Measurements from ENCODE around the gene MAN2A2.

The MAN2A2 gene

GRCh38 chr15:90883976-90884718 lies 19.0 kb upstream of the MAN2A2 start, which contains the start of gene FES:
TSS of gene FES (plus strand) at chr15:90884504. CDS start at chr15:90885046, 542 bp downstream.
- peaks cover 23% of the 10 kb centered on the region for H3K36me3 ChIP-seq (replicated peaks)
- H3K4me1 ChIP-seq = peaks cover 14% of the 10 kb centered on the region
- in situ Hi-C loops (cut with MboI; ENCODE audit: low sequenced_read_pairs) = loop anchor here (10.0 to 25.0 kb wide), 2 partner anchors 397 to 559 kb away; no protein-coding TSS in a partner anchor
- no peaks in the 10 kb centered on the region for H3K9me3 ChIP-seq
- DNase-seq (ENCODE audit: low spot score in 2 of 2) = peak in 1 of 2 experiments; percentile 56
- no peaks in the 10 kb centered on the region for H3K27me3 ChIP-seq (ENCODE audit: low read depth)
- peak within 1 kb of the TSS; percentile 27 for H3K4me3 ChIP-seq

GRCh38 chr15:90884719-90885431 lies 18.2 kb upstream of the MAN2A2 start:
- DNase-seq (ENCODE audit: low spot score in 2 of 2) = no peak
- H3K4me1 ChIP-seq = peaks cover 14% of the 10 kb centered on the region
- in situ Hi-C loops (cut with MboI; ENCODE audit: low sequenced_read_pairs) = loop anchor here (5.0 to 25.0 kb wide), 3 partner anchors 238 to 560 kb away; no protein-coding TSS in a partner anchor
- H3K9me3 ChIP-seq = no peaks in the 10 kb centered on the region
- H3K4me3 ChIP-seq = peak overlapping the region; percentile 27
- H3K36me3 ChIP-seq (replicated peaks) = peaks cover 16% of the 10 kb centered on the region
- H3K27me3 ChIP-seq (ENCODE audit: low read depth) = no peaks in the 10 kb centered on the region

DNA sequence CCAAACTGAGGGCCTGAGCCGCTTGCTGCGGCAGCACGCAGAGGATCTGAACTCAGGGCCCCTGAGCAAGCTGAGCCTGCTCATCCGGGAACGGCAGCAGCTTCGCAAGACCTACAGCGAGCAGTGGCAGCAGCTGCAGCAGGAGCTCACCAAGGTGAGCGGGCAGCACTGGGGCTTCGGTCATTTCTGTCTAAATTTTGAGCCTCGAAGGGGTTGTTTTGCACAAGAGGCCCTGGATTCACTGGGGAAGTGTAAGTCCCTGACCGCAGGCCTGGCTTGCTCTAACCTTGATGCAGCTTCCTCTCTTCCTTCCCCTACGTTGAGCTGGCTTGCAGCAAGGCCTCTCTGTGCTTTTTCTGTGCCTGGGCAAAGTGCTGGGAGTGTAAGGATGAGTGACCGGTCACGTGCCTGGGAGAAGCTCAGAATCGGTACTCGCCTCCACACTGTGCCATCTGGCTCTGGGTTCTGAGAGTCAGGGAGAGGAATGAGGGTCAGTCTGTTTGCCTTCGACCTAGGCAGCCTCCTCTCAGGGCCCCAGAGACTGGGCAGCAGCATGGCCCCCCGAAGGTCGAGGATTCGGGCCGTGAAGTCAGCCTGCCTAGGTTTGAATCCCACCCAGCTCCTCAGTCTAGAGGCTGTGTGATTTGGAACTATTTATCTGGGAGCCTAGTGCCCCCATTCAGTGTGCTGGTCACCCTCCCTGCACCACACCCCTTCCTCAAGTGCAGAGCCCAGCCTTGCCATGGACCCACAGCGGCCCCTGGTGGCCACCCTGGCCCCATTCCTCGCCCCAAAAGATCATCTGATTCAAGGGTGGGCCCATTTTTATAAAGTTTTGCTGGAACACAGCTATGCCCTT lies 17.4 kb upstream of the MAN2A2 start:
- peaks cover 14% of the 10 kb centered on the region for H3K4me1 ChIP-seq
- peaks cover 11% of the 10 kb centered on the region for H3K36me3 ChIP-seq (replicated peaks)
- in situ Hi-C loops (cut with MboI; ENCODE audit: low sequenced_read_pairs) = loop anchor here (5.0 to 25.0 kb wide), 3 partner anchors 238 to 561 kb away; no protein-coding TSS in a partner anchor
- H3K4me3 ChIP-seq = no peak overlapping the region
- H3K9me3 ChIP-seq = no peaks in the 10 kb centered on the region
- DNase-seq (ENCODE audit: low spot score in 2 of 2) = peak; percentile 70 to 93
- no peaks in the 10 kb centered on the region for H3K27me3 ChIP-seq (ENCODE audit: low read depth)

- peaks cover 8% of the 10 kb centered on the region for H3K36me3 ChIP-seq (replicated peaks)
- no peaks in the 10 kb centered on the region for H3K9me3 ChIP-seq
- no peaks in the 10 kb centered on the region for H3K27me3 ChIP-seq (ENCODE audit: low read depth)
- peaks cover 14% of the 10 kb centered on the region for H3K4me1 ChIP-seq
- H3K4me3 ChIP-seq = no peak overlapping the region
- in situ Hi-C loops (cut with MboI; ENCODE audit: low sequenced_read_pairs) = loop anchor here (5.0 to 25.0 kb wide), 3 partner anchors 239 to 561 kb away; no protein-coding TSS in a partner anchor
- DNase-seq (ENCODE audit: low spot score in 2 of 2) = no peak
Measured at GRCh38 chr15:90886291-90886614, 16.8 kb upstream of the MAN2A2 start.

- no peaks in the 10 kb centered on the region for H3K9me3 ChIP-seq
- 0 out of 2 replicates have a peak, but pooled peaks cover 4% of the 10 kb centered on the region for H3K36me3 ChIP-seq (replicated peaks)
- in situ Hi-C loops (cut with MboI; ENCODE audit: low sequenced_read_pairs) = loop anchor here (5.0 to 25.0 kb wide), 3 partner anchors 240 to 562 kb away; no protein-coding TSS in a partner anchor
- no peaks in the 10 kb centered on the region for H3K27me3 ChIP-seq (ENCODE audit: low read depth)
- no peak for DNase-seq (ENCODE audit: low spot score in 2 of 2)
- H3K4me1 ChIP-seq = peaks cover 14% of the 10 kb centered on the region
- H3K4me3 ChIP-seq = no peak overlapping the region
Measured at GRCh38 chr15:90887037-90887481, 16.0 kb upstream of the MAN2A2 start.

DNA sequence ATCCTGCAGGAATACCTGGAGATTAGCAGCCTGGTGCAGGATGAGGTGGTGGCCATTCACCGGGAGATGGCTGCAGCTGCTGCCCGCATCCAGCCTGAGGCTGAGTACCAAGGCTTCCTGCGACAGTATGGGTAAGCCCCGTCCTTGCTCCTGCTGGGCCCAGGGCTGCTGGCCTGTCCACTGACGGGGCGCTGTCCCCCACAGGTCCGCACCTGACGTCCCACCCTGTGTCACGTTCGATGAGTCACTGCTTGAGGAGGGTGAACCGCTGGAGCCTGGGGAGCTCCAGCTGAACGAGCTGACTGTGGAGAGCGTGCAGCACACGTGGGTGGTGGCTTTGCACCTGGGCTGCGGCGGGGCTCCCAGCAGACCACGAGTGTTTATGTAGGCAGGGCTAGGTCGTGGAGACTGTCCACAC lies 13.8 kb upstream of the MAN2A2 start:
- peaks cover 5% of the 10 kb centered on the region for H3K36me3 ChIP-seq (replicated peaks)
- DNase-seq (ENCODE audit: low spot score in 2 of 2) = no peak
- H3K4me3 ChIP-seq = no peak overlapping the region
- in situ Hi-C loops (cut with MboI; ENCODE audit: low sequenced_read_pairs) = loop anchor here (5.0 to 25.0 kb wide), 3 partner anchors 242 to 565 kb away; no protein-coding TSS in a partner anchor
- no peaks in the 10 kb centered on the region for H3K9me3 ChIP-seq
- no peaks in the 10 kb centered on the region for H3K27me3 ChIP-seq (ENCODE audit: low read depth)
- peaks cover 4% of the 10 kb centered on the region; the same call in 1 of the 2 replicates for H3K4me1 ChIP-seq

- H3K27me3 ChIP-seq (ENCODE audit: low read depth) = no peaks in the 10 kb centered on the region
- no peaks in the 10 kb centered on the region for H3K9me3 ChIP-seq
- H3K4me3 ChIP-seq = no peak overlapping the region
- H3K4me1 ChIP-seq = no peaks in the 10 kb centered on the region
- in situ Hi-C loops (cut with MboI; ENCODE audit: low sequenced_read_pairs) = loop anchor here (5.0 to 25.0 kb wide), 3 partner anchors 243 to 565 kb away; no protein-coding TSS in a partner anchor
- DNase-seq (ENCODE audit: low spot score in 2 of 2) = no peak
- H3K36me3 ChIP-seq (replicated peaks) = peaks cover 5% of the 10 kb centered on the region
Measured at GRCh38 chr15:90889736-90890456, 13.2 kb upstream of the MAN2A2 start.

GRCh38 chr15:90890839-90891238 lies 12.3 kb upstream of the MAN2A2 start:
- no peaks in the 10 kb centered on the region for H3K4me1 ChIP-seq
- no peak for DNase-seq (ENCODE audit: low spot score in 2 of 2)
- H3K4me3 ChIP-seq = no peak overlapping the region
- H3K9me3 ChIP-seq = no peaks in the 10 kb centered on the region
- peaks cover 5% of the 10 kb centered on the region for H3K36me3 ChIP-seq (replicated peaks)
- no peaks in the 10 kb centered on the region for H3K27me3 ChIP-seq (ENCODE audit: low read depth)
- in situ Hi-C loops (cut with MboI; ENCODE audit: low sequenced_read_pairs) = loop anchor here (25.0 kb wide), 1 partner anchor 404 kb away; no protein-coding TSS in a partner anchor

DNA sequence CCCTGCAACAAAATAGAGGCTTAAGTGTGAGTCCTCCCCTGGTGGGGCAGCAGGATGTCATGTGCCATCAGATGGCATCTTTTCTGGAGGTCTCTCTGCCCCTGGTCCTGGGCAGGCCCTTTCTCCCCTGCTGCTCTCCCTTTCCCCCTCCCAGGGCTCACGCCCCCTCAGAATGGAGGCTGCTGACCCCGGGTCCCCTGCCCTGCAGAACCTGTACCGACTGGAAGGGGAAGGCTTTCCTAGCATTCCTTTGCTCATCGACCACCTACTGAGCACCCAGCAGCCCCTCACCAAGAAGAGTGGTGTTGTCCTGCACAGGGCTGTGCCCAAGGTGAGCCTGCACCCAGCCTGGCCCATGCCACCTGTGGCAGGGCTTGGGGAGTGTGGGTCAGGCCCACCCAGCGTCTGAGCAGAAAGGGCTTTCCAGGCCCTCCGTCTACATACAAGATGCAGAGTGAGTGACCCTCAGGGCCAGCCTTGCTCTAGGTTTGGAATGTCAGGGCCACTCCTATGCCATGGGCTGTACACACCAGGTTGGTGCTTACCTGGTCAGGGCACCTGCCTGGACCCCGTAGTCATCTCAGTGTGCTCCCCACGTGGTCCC lies 11.7 kb upstream of the MAN2A2 start:
- in situ Hi-C loops (cut with MboI; ENCODE audit: low sequenced_read_pairs) = loop anchor here (25.0 kb wide), 1 partner anchor 404 kb away; no protein-coding TSS in a partner anchor

DNA sequence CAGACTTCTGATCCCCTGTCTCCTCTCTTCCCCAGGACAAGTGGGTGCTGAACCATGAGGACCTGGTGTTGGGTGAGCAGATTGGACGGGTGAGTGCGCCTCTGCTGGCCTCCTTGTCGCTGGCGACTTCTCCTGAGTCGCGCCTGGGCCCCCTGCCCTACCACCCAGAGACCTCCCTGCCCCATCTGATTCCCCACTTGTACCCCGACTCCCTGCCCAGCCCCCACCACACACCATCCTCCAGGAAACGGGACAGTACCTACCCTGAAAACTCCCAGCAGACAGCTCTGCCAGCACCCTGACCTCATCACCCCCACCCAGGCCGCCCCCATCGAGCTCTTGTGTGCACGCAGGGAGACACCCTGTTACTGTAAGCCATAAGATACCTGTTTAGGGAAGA lies 11.1 kb upstream of the MAN2A2 start:
- Histone ChIP-seq H3K4me3 (no peak overlapping the region), H3K4me1 (no peaks in the 10 kb centered on the region), H3K9me3 (no peaks in the 10 kb centered on the region), H3K27me3 (ENCODE audit: low read depth) (no peaks in the 10 kb centered on the region), H3K36me3 (replicated peaks) (peaks cover 5% of the 10 kb centered on the region)
- in situ Hi-C loops (cut with MboI; ENCODE audit: low sequenced_read_pairs) = loop anchor here (25.0 kb wide), 1 partner anchor 405 kb away; no protein-coding TSS in a partner anchor
- DNase-seq (ENCODE audit: low spot score in 2 of 2) = no peak

More for the DNA sequence above, 11.7 kb upstream of the MAN2A2 start:
- Histone ChIP-seq H3K27me3 (ENCODE audit: low read depth) (no peaks in the 10 kb centered on the region), H3K36me3 (replicated peaks) (peaks cover 5% of the 10 kb centered on the region), H3K4me1 (no peaks in the 10 kb centered on the region), H3K4me3 (no peak overlapping the region), H3K9me3 (no peaks in the 10 kb centered on the region)
- DNase-seq (ENCODE audit: low spot score in 2 of 2) = no peak

DNA sequence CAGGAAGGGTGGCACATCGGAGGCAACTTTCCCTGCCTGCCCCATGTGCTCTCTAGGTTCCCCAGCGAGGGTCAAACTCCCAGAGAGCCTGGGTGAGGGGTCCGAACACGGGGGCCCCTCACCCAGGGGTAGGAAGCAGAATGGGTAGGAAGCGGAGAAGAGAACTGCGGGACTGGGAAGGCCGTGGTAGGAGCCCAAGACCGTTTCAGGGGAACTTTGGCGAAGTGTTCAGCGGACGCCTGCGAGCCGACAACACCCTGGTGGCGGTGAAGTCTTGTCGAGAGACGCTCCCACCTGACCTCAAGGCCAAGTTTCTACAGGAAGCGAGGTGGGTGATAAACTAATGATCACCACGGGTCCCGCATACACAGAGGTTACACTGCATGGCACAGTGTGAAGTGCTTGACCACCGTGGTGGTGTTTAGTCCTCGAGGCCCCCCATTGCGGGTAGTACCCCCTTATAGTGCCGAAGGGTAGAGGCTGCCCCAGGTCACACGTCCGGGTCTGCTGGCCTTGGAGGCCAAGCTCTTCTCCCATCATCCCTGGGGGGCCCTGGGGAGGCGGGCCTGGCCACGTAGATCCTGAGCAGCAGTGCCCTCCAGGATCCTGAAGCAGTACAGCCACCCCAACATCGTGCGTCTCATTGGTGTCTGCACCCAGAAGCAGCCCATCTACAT lies 10.5 kb upstream of the MAN2A2 start:
- no peaks in the 10 kb centered on the region for H3K27me3 ChIP-seq (ENCODE audit: low read depth)
- no peaks in the 10 kb centered on the region for H3K9me3 ChIP-seq
- no peak for DNase-seq (ENCODE audit: low spot score in 2 of 2)
- H3K4me3 ChIP-seq = no peak overlapping the region; the same call in 1 of the 2 replicates
- in situ Hi-C loops (cut with MboI; ENCODE audit: low sequenced_read_pairs) = loop anchor here (25.0 kb wide), 1 partner anchor 405 kb away; no protein-coding TSS in a partner anchor
- no peaks in the 10 kb centered on the region for H3K4me1 ChIP-seq
- peaks cover 5% of the 10 kb centered on the region for H3K36me3 ChIP-seq (replicated peaks)

All from HAP-1 (cell line).